ENCODE measurements around the gene WDR88.

DNA sequence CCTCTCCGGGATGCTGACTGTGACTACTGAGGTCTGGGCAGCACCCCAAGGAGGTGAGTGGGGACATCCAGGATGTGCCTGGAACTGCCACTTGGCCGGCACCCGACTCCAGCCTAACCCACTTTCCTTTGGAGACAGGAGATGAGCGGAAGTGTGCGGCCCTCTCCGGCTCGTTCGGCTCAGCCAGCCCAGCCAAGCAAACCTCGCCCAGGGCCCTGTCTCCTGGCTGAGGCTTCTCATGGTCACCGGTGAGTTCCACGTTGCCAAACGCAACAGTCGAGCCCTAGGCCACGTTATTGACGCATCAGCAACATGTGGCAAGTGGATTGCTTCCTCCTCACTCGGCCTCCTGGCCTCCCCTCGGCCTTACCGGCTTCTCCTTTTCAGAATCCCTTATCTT, 88.2 kb downstream of the WDR88 start:
- TF ChIP-seq, protein P1, sequence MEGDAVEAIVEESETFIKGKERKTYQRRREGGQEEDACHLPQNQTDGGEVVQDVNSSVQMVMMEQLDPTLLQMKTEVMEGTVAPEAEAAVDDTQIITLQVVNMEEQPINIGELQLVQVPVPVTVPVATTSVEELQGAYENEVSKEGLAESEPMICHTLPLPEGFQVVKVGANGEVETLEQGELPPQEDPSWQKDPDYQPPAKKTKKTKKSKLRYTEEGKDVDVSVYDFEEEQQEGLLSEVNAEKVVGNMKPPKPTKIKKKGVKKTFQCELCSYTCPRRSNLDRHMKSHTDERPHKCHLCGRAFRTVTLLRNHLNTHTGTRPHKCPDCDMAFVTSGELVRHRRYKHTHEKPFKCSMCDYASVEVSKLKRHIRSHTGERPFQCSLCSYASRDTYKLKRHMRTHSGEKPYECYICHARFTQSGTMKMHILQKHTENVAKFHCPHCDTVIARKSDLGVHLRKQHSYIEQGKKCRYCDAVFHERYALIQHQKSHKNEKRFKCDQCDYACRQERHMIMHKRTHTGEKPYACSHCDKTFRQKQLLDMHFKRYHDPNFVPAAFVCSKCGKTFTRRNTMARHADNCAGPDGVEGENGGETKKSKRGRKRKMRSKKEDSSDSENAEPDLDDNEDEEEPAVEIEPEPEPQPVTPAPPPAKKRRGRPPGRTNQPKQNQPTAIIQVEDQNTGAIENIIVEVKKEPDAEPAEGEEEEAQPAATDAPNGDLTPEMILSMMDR (conservative IDR thresholded peaks at IDR 0.05; ENCODE audit: low read length): no peak
- TF ChIP-seq EZH2phosphoT487 (IDR thresholded peaks at IDR 0.05; ENCODE audit: borderline replicate concordance, low read depth, low read length): no peak

All from OCI-LY7 (cell line).